Measurements from ENCODE around the gene TRPM3. TPM values are rescaled to one million over a fixed set of nuclear protein-coding genes. Genes with fewer than 3 reads are reported as not detected.

The TRPM3 gene
- total RNA-seq, 1 donor = 0.72 TPM

GRCh38 chr9:70868041-70868440 is 253.4 kb downstream of the TRPM3 start:
- H3K27ac ChIP-seq (ENCODE audit: low read depth, low read length) = no peak overlapping the region
- H3K4me1 ChIP-seq (ENCODE audit: insufficient read depth, low read length) = no peaks in the 10 kb centered on the region
- no peaks in the 10 kb centered on the region for H3K36me3 ChIP-seq (ENCODE audit: insufficient read depth, low read length)
- no peak for TF ChIP-seq CTCF (IDR thresholded peaks at IDR 0.05; ENCODE audit: extremely low read depth, low read depth, low read length)
- H3K4me2 ChIP-seq (ENCODE audit: insufficient read depth, low read length) = no peak overlapping the region
- H3K79me2 ChIP-seq (ENCODE audit: insufficient read depth, low read length) = no peaks in the 10 kb centered on the region
- no peak overlapping the region for H2AFZ ChIP-seq (ENCODE audit: low read length)
- DNase-seq (ENCODE audit: insufficient read length, low spot score, missing footprints) = no peak
- H3K27me3 ChIP-seq (ENCODE audit: insufficient read depth, low read length) = peaks cover 17% of the 10 kb centered on the region
- no peaks in the 10 kb centered on the region for H4K20me1 ChIP-seq (ENCODE audit: insufficient read depth, low read length)
- no peaks in the 10 kb centered on the region for H3K9me3 ChIP-seq (ENCODE audit: low read depth, low read length)
- H3K4me3 ChIP-seq (ENCODE audit: insufficient read depth, low read length) = no peak overlapping the region

DNA sequence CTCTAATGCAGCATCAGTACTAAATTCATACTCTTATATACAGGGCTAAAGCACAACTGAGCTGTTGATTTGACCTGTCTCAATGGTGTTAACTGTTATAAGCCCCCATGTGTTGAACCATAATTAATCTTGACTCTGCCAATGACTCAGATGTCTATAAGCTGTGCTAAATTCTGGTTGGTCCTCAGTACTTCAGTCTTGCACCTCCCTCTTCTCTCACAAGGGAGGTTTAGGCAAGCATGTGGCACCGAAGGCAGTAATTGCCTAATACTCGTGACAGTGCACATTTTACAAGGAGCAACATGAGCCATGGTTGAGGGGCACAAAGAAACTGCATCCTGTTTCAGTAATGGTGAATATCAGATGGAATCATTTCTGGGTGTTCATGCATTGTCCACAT is 255.9 kb downstream of the TRPM3 start:
- no peak overlapping the region for H3K27ac ChIP-seq (ENCODE audit: low read depth, low read length)
- no peak for DNase-seq (ENCODE audit: insufficient read length, low spot score, missing footprints)
- no peaks in the 10 kb centered on the region for H4K20me1 ChIP-seq (ENCODE audit: insufficient read depth, low read length)
- H3K9me3 ChIP-seq (ENCODE audit: low read depth, low read length) = no peaks in the 10 kb centered on the region
- H3K36me3 ChIP-seq (ENCODE audit: insufficient read depth, low read length) = no peaks in the 10 kb centered on the region
- H3K4me2 ChIP-seq (ENCODE audit: insufficient read depth, low read length) = no peak overlapping the region
- TF ChIP-seq CTCF (IDR thresholded peaks at IDR 0.05; ENCODE audit: extremely low read depth, low read depth, low read length) = no peak
- no peaks in the 10 kb centered on the region for H3K79me2 ChIP-seq (ENCODE audit: insufficient read depth, low read length)
- peaks cover 21% of the 10 kb centered on the region for H3K27me3 ChIP-seq (ENCODE audit: insufficient read depth, low read length)
- no peaks in the 10 kb centered on the region for H3K4me1 ChIP-seq (ENCODE audit: insufficient read depth, low read length)
- no peak overlapping the region for H2AFZ ChIP-seq (ENCODE audit: low read length)
- no peak overlapping the region for H3K4me3 ChIP-seq (ENCODE audit: insufficient read depth, low read length)

GRCh38 chr9:70861797-70862196 is 259.6 kb downstream of the TRPM3 start:
- H3K27me3 ChIP-seq (ENCODE audit: insufficient read depth, low read length) = peaks cover 10% of the 10 kb centered on the region
- H2AFZ ChIP-seq (ENCODE audit: low read length) = no peak overlapping the region
- no peak overlapping the region for H3K4me2 ChIP-seq (ENCODE audit: insufficient read depth, low read length)
- no peaks in the 10 kb centered on the region for H3K79me2 ChIP-seq (ENCODE audit: insufficient read depth, low read length)
- DNase-seq (ENCODE audit: insufficient read length, low spot score, missing footprints) = no peak
- no peaks in the 10 kb centered on the region for H3K36me3 ChIP-seq (ENCODE audit: insufficient read depth, low read length)
- no peak for TF ChIP-seq CTCF (IDR thresholded peaks at IDR 0.05; ENCODE audit: extremely low read depth, low read depth, low read length)
- H3K4me3 ChIP-seq (ENCODE audit: insufficient read depth, low read length) = no peak overlapping the region
- no peaks in the 10 kb centered on the region for H3K9me3 ChIP-seq (ENCODE audit: low read depth, low read length)
- H3K4me1 ChIP-seq (ENCODE audit: insufficient read depth, low read length) = no peaks in the 10 kb centered on the region
- H4K20me1 ChIP-seq (ENCODE audit: insufficient read depth, low read length) = no peaks in the 10 kb centered on the region
- H3K27ac ChIP-seq (ENCODE audit: low read depth, low read length) = no peak overlapping the region

DNA sequence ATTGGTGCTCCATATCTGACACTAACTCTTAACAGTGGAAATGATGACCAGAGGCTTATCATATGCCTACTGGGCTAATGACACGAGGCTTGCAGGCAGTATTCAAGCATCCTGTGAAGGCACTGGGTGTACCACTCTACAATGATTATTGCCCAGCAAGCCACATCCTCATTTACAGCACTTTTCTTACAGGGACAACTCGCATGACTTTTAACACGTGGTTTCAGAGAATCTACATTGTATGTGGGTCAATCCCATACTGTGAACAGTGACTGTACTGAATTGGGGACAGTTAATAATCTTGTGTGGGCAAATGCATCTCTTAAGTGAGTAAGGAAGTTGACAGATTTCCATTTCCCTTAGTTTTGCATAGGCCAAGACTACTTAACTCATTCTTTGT is 260.0 kb downstream of the TRPM3 start:
- H3K4me1 ChIP-seq (ENCODE audit: insufficient read depth, low read length) = no peaks in the 10 kb centered on the region
- H2AFZ ChIP-seq (ENCODE audit: low read length) = no peak overlapping the region
- H3K9me3 ChIP-seq (ENCODE audit: low read depth, low read length) = no peaks in the 10 kb centered on the region
- H3K4me2 ChIP-seq (ENCODE audit: insufficient read depth, low read length) = no peak overlapping the region
- peaks cover 7% of the 10 kb centered on the region for H3K27me3 ChIP-seq (ENCODE audit: insufficient read depth, low read length)
- H3K79me2 ChIP-seq (ENCODE audit: insufficient read depth, low read length) = no peaks in the 10 kb centered on the region
- H3K27ac ChIP-seq (ENCODE audit: low read depth, low read length) = no peak overlapping the region
- H3K4me3 ChIP-seq (ENCODE audit: insufficient read depth, low read length) = no peak overlapping the region
- H4K20me1 ChIP-seq (ENCODE audit: insufficient read depth, low read length) = no peaks in the 10 kb centered on the region
- DNase-seq (ENCODE audit: insufficient read length, low spot score, missing footprints) = no peak
- TF ChIP-seq CTCF (IDR thresholded peaks at IDR 0.05; ENCODE audit: extremely low read depth, low read depth, low read length) = no peak
- H3K36me3 ChIP-seq (ENCODE audit: insufficient read depth, low read length) = no peaks in the 10 kb centered on the region
